SK-N-SH (cell line): ENCODE measurements around the gene QSOX1.

ENCODE experiments used
- NRF1 ChIP-seq: IDR thresholded peaks from 2 replicates; pipeline ENCODE4 v1.6.1; 2012; ENCODE audit warnings: low read depth, mild to moderate bottlenecking, low read length
- POLR2AphosphoS5 ChIP-seq: IDR thresholded peaks from 2 replicates; pipeline ENCODE4 v1.6.1; 2012; ENCODE audit warnings: low read depth, low read length
- TF ChIP-seq, protein P1 (sequence below): IDR thresholded peaks from 2 replicates; pipeline ENCODE4 v1.4.0; 2012; ENCODE audit warnings: low read depth, borderline replicate concordance
- TF ChIP-seq, protein P2 (sequence below): fragments of 150-350 bp; IDR thresholded peaks from 2 replicates; pipeline ENCODE4 v1.6.1; 2016; ENCODE audit warnings: mild to moderate bottlenecking, low read depth, low read length
- TF ChIP-seq, protein P3 (sequence below): fragments of 200-600 bp; sonication (generic); IDR thresholded peaks from 2 replicates; pipeline ENCODE4 v1.6.1; 2017; ENCODE audit warnings: antibody characterized with exemption, mild to moderate bottlenecking, moderate library complexity

DNA sequence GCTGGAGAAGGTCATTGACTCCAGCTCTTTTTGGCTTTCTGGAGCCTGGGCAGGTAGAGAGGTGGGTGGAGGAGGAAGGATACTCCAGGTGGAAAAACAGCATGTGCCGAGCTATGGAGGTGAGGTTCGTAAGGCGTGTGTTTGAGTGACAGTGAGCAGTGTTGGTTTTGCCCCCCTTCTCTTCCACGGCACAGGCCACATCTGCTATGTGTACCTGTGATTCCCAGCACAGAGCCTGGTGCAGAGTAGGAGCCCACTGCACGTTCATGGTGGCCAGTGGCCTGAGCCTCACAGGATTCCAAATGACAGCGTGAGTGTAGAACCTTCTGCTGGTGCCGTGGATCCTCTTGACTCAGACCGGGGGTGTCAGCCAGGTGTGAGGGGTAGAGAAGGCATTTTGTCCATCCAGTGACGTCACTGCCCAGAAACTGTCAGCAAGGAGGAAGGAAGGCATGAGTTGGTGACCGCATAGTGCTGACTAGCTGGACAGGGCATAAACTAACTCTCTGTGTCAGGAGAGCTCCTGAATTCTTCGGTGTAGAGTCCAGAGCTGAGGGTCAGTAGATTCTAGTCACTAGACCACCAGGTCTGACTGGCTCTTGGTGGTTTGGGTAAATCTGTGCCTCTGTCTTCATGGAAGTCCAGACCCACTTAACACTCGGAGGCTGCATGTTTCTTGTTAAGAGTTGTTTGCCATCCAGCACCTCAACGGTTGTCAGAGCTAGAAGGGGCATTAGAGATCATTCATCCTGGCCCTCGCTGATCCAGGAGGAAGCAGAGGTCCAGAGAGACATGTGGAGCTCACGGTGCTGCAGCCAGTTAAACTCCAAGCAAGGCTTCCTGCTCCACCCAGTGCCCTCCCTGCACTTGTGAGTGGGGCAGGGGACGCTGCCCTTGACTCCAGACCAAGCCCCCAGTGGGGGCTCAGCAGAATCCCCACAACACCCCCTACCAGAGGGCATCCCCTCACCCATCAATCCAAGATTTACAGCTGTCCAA, 3.8 kb downstream of the QSOX1 start:
- TF ChIP-seq POLR2AphosphoS5 (no peak), NRF1 (no peak)
- TF ChIP-seq, protein P1, sequence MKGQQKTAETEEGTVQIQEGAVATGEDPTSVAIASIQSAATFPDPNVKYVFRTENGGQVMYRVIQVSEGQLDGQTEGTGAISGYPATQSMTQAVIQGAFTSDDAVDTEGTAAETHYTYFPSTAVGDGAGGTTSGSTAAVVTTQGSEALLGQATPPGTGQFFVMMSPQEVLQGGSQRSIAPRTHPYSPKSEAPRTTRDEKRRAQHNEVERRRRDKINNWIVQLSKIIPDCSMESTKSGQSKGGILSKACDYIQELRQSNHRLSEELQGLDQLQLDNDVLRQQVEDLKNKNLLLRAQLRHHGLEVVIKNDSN, result no peak
- TF ChIP-seq, protein P2, sequence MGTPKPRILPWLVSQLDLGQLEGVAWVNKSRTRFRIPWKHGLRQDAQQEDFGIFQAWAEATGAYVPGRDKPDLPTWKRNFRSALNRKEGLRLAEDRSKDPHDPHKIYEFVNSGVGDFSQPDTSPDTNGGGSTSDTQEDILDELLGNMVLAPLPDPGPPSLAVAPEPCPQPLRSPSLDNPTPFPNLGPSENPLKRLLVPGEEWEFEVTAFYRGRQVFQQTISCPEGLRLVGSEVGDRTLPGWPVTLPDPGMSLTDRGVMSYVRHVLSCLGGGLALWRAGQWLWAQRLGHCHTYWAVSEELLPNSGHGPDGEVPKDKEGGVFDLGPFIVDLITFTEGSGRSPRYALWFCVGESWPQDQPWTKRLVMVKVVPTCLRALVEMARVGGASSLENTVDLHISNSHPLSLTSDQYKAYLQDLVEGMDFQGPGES, result no peak
- TF ChIP-seq, protein P3, sequence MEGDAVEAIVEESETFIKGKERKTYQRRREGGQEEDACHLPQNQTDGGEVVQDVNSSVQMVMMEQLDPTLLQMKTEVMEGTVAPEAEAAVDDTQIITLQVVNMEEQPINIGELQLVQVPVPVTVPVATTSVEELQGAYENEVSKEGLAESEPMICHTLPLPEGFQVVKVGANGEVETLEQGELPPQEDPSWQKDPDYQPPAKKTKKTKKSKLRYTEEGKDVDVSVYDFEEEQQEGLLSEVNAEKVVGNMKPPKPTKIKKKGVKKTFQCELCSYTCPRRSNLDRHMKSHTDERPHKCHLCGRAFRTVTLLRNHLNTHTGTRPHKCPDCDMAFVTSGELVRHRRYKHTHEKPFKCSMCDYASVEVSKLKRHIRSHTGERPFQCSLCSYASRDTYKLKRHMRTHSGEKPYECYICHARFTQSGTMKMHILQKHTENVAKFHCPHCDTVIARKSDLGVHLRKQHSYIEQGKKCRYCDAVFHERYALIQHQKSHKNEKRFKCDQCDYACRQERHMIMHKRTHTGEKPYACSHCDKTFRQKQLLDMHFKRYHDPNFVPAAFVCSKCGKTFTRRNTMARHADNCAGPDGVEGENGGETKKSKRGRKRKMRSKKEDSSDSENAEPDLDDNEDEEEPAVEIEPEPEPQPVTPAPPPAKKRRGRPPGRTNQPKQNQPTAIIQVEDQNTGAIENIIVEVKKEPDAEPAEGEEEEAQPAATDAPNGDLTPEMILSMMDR, result no peak
